ENCODE measurements around the gene TOMM20.

TOMM20 gene

GRCh38 chr1:235149824-235150223 is 21.2 kb upstream of the TOMM20 start:
- Histone ChIP-seq H3K4me3 (ENCODE audit: low read depth, low read length) (no peak overlapping the region), H3K27ac (ENCODE audit: extremely low read depth, low read depth, low read length) (no peak overlapping the region), H3K4me1 (ENCODE audit: control insufficient read depth, insufficient read depth, low read length) (no peaks in the 10 kb centered on the region), H3K9me3 (ENCODE audit: control insufficient read depth, insufficient read depth, low read depth, low read length) (no peaks in the 10 kb centered on the region), H3K36me3 (ENCODE audit: control insufficient read depth in 2 of 2, insufficient read depth in 1 of 2, low read length in 2 of 2) (peaks cover 88 to 92% of the 10 kb centered on the region in 2 experiments)
- POLR2A ChIA-PET = no interaction called here
- TF ChIP-seq ZNF510 (tag by site-specific recombination; IDR thresholded peaks at IDR 0.05; ENCODE audit: insufficient replicate concordance) = no peak
- peak; percentile 81 for TF ChIP-seq SCRT2 (tag by site-specific recombination; IDR thresholded peaks at IDR 0.05)
- peak; percentile 91 for TF ChIP-seq ATF2 (tag by site-specific recombination; IDR thresholded peaks at IDR 0.05; ENCODE audit: low read depth)
- TF ChIP-seq ZNF76 (tag by site-specific recombination; IDR thresholded peaks at IDR 0.05; ENCODE audit: borderline replicate concordance, low read depth) = no peak
- TF ChIP-seq ZNF792 (tag by site-specific recombination; IDR thresholded peaks at IDR 0.05) = no peak
- TF ChIP-seq ZNF133 (tag by site-specific recombination; IDR thresholded peaks at IDR 0.05) = no peak
- TF ChIP-seq ZNF629 (tag by site-specific recombination; IDR thresholded peaks at IDR 0.05) = peak; percentile 38; the same call in 1 of the 2 replicates
- TF ChIP-seq KLF10 (tag by site-specific recombination; IDR thresholded peaks at IDR 0.05) = no peak
- TF ChIP-seq PRDM6 (tag by site-specific recombination; IDR thresholded peaks at IDR 0.05) = peak; percentile 25; the same call in 1 of the 2 replicates
- CTCF ChIA-PET = interaction anchor here (0.7 kb wide), 1 partner anchor 56 kb away, joined by 4 read pairs; no protein-coding TSS in a partner anchor

GRCh38 chr1:235147269-235147668 is 18.6 kb upstream of the TOMM20 start:
- POLR2A ChIA-PET = no interaction called here
- Histone ChIP-seq H3K36me3 (ENCODE audit: control insufficient read depth in 2 of 2, insufficient read depth in 1 of 2, low read length in 2 of 2) (peaks cover 86 to 91% of the 10 kb centered on the region in 2 experiments), H3K4me1 (ENCODE audit: control insufficient read depth, insufficient read depth, low read length) (no peaks in the 10 kb centered on the region), H3K27ac (ENCODE audit: extremely low read depth, low read depth, low read length) (no peak overlapping the region), H3K9me3 (ENCODE audit: control insufficient read depth, insufficient read depth, low read depth, low read length) (no peaks in the 10 kb centered on the region), H3K4me3 (ENCODE audit: low read depth, low read length) (no peak overlapping the region)
- CTCF ChIA-PET = interaction anchor here (0.7 kb wide), 1 partner anchor 10 kb away, joined by 4 read pairs; no protein-coding TSS in a partner anchor
- TF ChIP-seq ZNF768 (tag by site-specific recombination; IDR thresholded peaks at IDR 0.05) (no peak), ZNF174 (tag by site-specific recombination; IDR thresholded peaks at IDR 0.05) (no peak), RBAK (tag by site-specific recombination; IDR thresholded peaks at IDR 0.05) (no peak), PRDM2 (tag by site-specific recombination; IDR thresholded peaks at IDR 0.05; ENCODE audit: borderline replicate concordance) (no peak), ZNF280D (tag by site-specific recombination; IDR thresholded peaks at IDR 0.05) (no peak), ZNF221 (tag by site-specific recombination; IDR thresholded peaks at IDR 0.05; ENCODE audit: borderline replicate concordance) (no peak), ZNF510 (tag by site-specific recombination; IDR thresholded peaks at IDR 0.05; ENCODE audit: insufficient replicate concordance) (no peak), ZNF132 (tag by site-specific recombination; IDR thresholded peaks at IDR 0.05; ENCODE audit: borderline replicate concordance) (no peak), ZNF10 (tag by site-specific recombination; IDR thresholded peaks at IDR 0.05) (no peak), ZNF549 (tag by site-specific recombination; IDR thresholded peaks at IDR 0.05) (no peak), SP2 (tag by site-specific recombination; IDR thresholded peaks at IDR 0.05) (no peak), ZNF280C (tag by site-specific recombination; IDR thresholded peaks at IDR 0.05) (no peak), KLF10 (tag by site-specific recombination; IDR thresholded peaks at IDR 0.05) (no peak)
